ENCODE measurements around the gene C1orf185. TPM values are rescaled to one million over a fixed set of nuclear protein-coding genes. Genes with fewer than 3 reads are reported as not detected.

C1orf185 gene
- total RNA-seq (2022): not detected in 2 replicates
- Bru-seq, nascent RNA: not detected
- BruChase-seq, experiment 1, labeled RNA remaining after a 2-hour chase: percentile 2 among the genes with signal in this experiment
- BruChase-seq, experiment 2, labeled RNA remaining after a 6-hour chase: not detected
- long read RNA-seq: 0 reads

DNA sequence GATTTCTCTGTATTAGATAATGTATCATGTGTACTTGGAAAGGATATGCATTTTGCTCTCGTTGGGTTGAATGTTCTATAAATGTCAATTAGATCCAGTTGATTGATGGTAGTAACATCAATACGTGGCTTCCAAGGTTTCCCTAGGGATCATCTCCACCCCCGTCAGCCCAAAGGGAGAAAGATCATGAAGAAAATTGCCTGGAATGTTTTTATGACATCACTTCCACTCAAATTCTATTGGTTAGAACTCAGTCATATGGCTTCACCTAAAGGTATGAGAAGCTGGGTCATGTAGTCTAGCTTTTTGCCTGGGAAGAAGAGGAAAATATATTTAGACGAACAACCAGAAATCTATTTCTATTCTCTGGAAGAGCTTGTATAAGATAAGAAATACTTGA, at the start of gene C1orf185:
C1orf185 (plus strand) TSS at position 253 of the 400 bp plus-strand sequence; CDS start at position 259, 6 bp downstream.
- H3K27me3 Mint-ChIP-seq (ENCODE audit: insufficient read depth, unreplicated experiment): peaks cover 3% of the 10 kb centered on the region
- no peaks in the 10 kb centered on the region for H3K4me1 Mint-ChIP-seq (ENCODE audit: low read depth, unreplicated experiment)
- no peak for DNase-seq
- H3K9me3 Mint-ChIP-seq (ENCODE audit: unreplicated experiment): no peaks in the 10 kb centered on the region
- no peak within 1 kb of the TSS for H3K27ac Mint-ChIP-seq (ENCODE audit: unreplicated experiment)
- no peaks in the 10 kb centered on the region for H3K9me3 ChIP-seq
- ChIA-PET POLR2A (no interaction called here), CTCF (no interaction called here)
- no peak within 1 kb of the TSS for H3K4me3 ChIP-seq (ENCODE audit: low read depth, low read length)
- H3K36me3 ChIP-seq (ENCODE audit: control insufficient read depth, insufficient read depth, low read length): no peaks in the 10 kb centered on the region
- no peak within 1 kb of the TSS for H3K4me3 Mint-ChIP-seq (ENCODE audit: unreplicated experiment)
- no TSS peak for BruUV-seq (replicated peaks)
- intact Hi-C loops (cut with micrococcal nuclease; ENCODE audit: unreplicated experiment): no loop called here
- TF ChIP-seq, protein P1, sequence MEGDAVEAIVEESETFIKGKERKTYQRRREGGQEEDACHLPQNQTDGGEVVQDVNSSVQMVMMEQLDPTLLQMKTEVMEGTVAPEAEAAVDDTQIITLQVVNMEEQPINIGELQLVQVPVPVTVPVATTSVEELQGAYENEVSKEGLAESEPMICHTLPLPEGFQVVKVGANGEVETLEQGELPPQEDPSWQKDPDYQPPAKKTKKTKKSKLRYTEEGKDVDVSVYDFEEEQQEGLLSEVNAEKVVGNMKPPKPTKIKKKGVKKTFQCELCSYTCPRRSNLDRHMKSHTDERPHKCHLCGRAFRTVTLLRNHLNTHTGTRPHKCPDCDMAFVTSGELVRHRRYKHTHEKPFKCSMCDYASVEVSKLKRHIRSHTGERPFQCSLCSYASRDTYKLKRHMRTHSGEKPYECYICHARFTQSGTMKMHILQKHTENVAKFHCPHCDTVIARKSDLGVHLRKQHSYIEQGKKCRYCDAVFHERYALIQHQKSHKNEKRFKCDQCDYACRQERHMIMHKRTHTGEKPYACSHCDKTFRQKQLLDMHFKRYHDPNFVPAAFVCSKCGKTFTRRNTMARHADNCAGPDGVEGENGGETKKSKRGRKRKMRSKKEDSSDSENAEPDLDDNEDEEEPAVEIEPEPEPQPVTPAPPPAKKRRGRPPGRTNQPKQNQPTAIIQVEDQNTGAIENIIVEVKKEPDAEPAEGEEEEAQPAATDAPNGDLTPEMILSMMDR (IDR thresholded peaks at IDR 0.05; ENCODE audit: insufficient read depth in 1 of 2, low read depth in 1 of 2, low read length in 1 of 2, severe bottlenecking in 1 of 2, unreplicated experiment in 1 of 2): no peak
- H3K4me1 ChIP-seq: no peaks in the 10 kb centered on the region
- no peaks in the 10 kb centered on the region for H3K27me3 ChIP-seq (replicated peaks; ENCODE audit: control insufficient read depth, insufficient read depth, low read length)
- no peaks in the 10 kb centered on the region for H3K36me3 Mint-ChIP-seq (ENCODE audit: insufficient read depth, unreplicated experiment)

- Mint-ChIP-seq H3K9me3 (ENCODE audit: unreplicated experiment) (peaks cover 30% of the 10 kb centered on the region), H3K4me1 (ENCODE audit: low read depth, unreplicated experiment) (peaks cover 9% of the 10 kb centered on the region), H3K36me3 (ENCODE audit: insufficient read depth, unreplicated experiment) (peaks cover 4% of the 10 kb centered on the region), H3K27ac (ENCODE audit: unreplicated experiment) (no peak overlapping the region), H3K4me3 (ENCODE audit: unreplicated experiment) (no peak overlapping the region), H3K27me3 (ENCODE audit: insufficient read depth, unreplicated experiment) (peaks cover 6% of the 10 kb centered on the region)
- no TSS peak for BruUV-seq (replicated peaks)
- TF ChIP-seq, protein P1 (IDR thresholded peaks at IDR 0.05; ENCODE audit: insufficient read depth in 1 of 2, low read depth in 1 of 2, low read length in 1 of 2, severe bottlenecking in 1 of 2, unreplicated experiment in 1 of 2): peak in 1 of 2 experiments; percentile 51
- no peaks in the 10 kb centered on the region for H3K27me3 ChIP-seq (replicated peaks; ENCODE audit: control insufficient read depth, insufficient read depth, low read length)
- CTCF ChIA-PET: no interaction called here
- no peaks in the 10 kb centered on the region for H3K36me3 ChIP-seq (ENCODE audit: control insufficient read depth, insufficient read depth, low read length)
- POLR2A ChIA-PET: no interaction called here
- peak in 1 of 2 experiments; percentile 10 for DNase-seq
- H3K4me3 ChIP-seq (ENCODE audit: low read depth, low read length): no peak overlapping the region
- intact Hi-C loops (cut with micrococcal nuclease; ENCODE audit: unreplicated experiment): loop anchor here (5.0 kb wide), 2 partner anchors 132 to 692 kb away; no protein-coding TSS in a partner anchor
- no peaks in the 10 kb centered on the region for H3K9me3 ChIP-seq
- H3K4me1 ChIP-seq: peaks cover 10% of the 10 kb centered on the region; the same call in 1 of the 2 replicates
Measured at GRCh38 chr1:51058858-51059257, 43.2 kb upstream of the C1orf185 start.

GRCh38 chr1:51061231-51061918, 40.7 kb upstream of the C1orf185 start:
- ChIA-PET POLR2A (no interaction called here), CTCF (no interaction called here)
- H3K27me3 Mint-ChIP-seq (ENCODE audit: insufficient read depth, unreplicated experiment): peaks cover 6% of the 10 kb centered on the region
- Histone ChIP-seq H3K4me1 (peaks cover 10% of the 10 kb centered on the region; the same call in 1 of the 2 replicates), H3K4me3 (ENCODE audit: low read depth, low read length) (no peak overlapping the region), H3K27me3 (replicated peaks; ENCODE audit: control insufficient read depth, insufficient read depth, low read length) (no peaks in the 10 kb centered on the region), H3K36me3 (ENCODE audit: control insufficient read depth, insufficient read depth, low read length) (no peaks in the 10 kb centered on the region), H3K9me3 (no peaks in the 10 kb centered on the region)
- intact Hi-C loops (cut with micrococcal nuclease; ENCODE audit: unreplicated experiment): no loop called here
- no peak for DNase-seq
- BruUV-seq (replicated peaks): no TSS peak
- no peak overlapping the region for H3K27ac Mint-ChIP-seq (ENCODE audit: unreplicated experiment)
- peaks cover 4% of the 10 kb centered on the region for H3K36me3 Mint-ChIP-seq (ENCODE audit: insufficient read depth, unreplicated experiment)
- peaks cover 25% of the 10 kb centered on the region for H3K9me3 Mint-ChIP-seq (ENCODE audit: unreplicated experiment)
- H3K4me1 Mint-ChIP-seq (ENCODE audit: low read depth, unreplicated experiment): peaks cover 9% of the 10 kb centered on the region
- no peak overlapping the region for H3K4me3 Mint-ChIP-seq (ENCODE audit: unreplicated experiment)
- TF ChIP-seq, protein P1 (IDR thresholded peaks at IDR 0.05; ENCODE audit: insufficient read depth in 1 of 2, low read depth in 1 of 2, low read length in 1 of 2, severe bottlenecking in 1 of 2, unreplicated experiment in 1 of 2): no peak
